HT-29 (cell line): ENCODE measurements around the gene FOLH1. TPM values are rescaled to one million over a fixed set of nuclear protein-coding genes. Genes with fewer than 3 reads are reported as not detected.
"Not testable (repeated sequence)": the region's sequence is repeated elsewhere in the genome, so short reads cannot be mapped to it uniquely, and the experiment has no call there.

Experiments
- DNase-seq: peaks from one replicate; pipeline ENCODE4 v3.0.0-alpha.2; 2015; ENCODE audit warnings: low spot score
- total RNA-seq: library from RNA; depleted of rRNA; stranded (reverse); fragments of >200 nt; shearing (Covaris generic); gene quantifications from 2 replicates; pipeline ENCODE4 v1.2.3, GENCODE V29; 2014; rRNA removed

The FOLH1 gene
- total RNA-seq, 1 experiment from 2014 or later = not detected

GRCh38 chr11:49177936-49178335, 30.5 kb downstream of the FOLH1 start:
- DNase-seq = not testable (repeated sequence)

DNA sequence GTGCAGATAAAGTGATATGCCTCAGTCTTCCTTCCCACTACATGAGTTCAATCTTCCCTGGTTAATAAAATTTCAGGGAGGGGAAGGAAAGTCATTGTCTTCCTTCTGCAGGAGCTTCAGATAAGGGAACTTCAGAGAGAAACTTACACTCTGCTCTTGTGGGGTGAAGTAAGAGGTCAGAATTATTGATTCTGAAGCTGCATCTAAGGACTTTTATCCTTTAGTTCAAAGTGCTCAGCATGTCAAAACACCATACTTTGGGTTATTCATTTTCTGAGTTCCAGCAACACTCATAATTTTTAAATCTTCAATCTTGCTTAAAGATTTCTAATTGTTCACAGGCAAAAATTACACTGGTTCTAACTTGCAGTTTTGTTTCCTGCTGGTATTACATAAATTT, 33.0 kb downstream of the FOLH1 start:
- not testable (repeated sequence) for DNase-seq

DNA sequence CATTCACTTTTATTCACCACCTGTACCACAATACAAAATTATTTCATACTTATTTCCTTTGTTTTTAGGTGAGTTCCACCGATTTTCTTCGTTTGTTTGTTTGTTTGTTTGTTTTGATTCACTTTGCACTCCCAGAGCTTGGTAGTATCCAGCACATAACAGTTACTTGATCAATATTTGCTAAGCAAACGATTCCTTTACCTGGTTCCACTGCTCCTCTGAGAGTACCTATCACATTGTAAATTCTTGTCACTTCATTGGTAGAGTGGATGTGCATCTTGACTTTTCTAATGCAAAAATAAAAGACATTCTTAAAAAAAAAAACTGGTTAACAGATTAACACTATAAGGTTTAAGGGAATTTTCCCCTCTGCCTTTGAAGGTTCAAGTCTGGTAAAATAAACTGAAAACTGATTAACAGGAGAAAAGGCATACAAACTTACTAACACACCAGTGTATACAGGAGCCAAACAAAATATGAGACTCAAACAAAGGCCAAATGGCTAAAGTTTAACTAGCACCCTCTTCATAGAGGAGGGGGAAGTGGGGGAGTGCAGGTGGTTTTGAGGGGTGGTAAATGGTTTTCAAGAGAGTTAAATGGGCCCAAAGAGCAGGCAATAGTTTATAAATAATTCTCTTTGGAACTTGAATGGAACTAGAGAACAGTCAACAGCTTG, 33.6 kb downstream of the FOLH1 start:
- DNase-seq = not testable (repeated sequence)

- not testable (repeated sequence) for DNase-seq
Measured at GRCh38 chr11:49171613-49172012, 36.8 kb downstream of the FOLH1 start.

DNA sequence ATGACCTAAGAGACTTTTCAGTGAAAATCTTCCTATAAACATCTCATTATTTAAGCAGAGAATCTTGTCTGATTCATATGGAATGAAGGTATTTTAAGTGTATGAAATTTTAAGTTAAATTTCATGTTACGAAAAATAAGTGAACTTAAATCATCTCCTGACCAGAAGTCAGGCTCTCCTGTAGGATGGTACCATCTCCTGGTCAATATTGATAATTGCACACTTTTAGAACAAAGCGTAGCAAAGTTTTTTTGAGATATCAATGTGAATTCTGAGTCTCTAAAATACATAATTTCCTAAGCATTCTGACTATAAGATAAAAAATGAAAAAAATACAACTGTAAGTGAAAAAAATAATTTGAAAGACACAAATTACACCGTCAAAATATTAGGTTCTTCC, 38.8 kb downstream of the FOLH1 start:
- DNase-seq = peak; percentile 32

- not testable (repeated sequence) for DNase-seq
Measured at GRCh38 chr11:49168992-49169391, 39.4 kb downstream of the FOLH1 start.

- no peak for DNase-seq
Measured at GRCh38 chr11:49151211-49151610, 57.2 kb downstream of the FOLH1 start.

DNA sequence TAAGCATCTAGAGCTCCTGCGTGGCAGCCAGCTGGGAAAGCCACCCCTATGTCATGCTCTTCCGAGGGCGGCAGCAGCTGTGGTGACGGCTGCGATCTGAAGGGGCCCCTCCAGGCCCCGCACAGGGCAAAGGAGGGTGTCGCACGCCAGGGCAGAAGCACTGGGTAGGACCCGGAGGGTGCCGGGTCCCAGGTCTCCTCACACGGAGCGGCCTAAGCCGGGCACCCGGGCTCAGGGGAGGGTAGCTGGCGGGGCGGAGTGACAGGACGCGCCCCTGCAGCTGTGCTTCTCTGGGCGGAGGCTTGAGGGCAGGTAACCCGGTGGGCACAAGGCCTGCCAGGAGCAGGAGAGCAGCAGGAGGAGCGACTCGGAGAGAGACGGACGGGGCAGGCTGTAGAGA, 106.0 kb downstream of the FOLH1 start:
- not testable (repeated sequence) for DNase-seq

Other genes with a start within 250 kb of the FOLH1 start
- not detected in 2 replicates for gene TRIM51G, start 224.7 kb downstream of the FOLH1 start, total RNA-seq
- gene TRIM49B, start 179.8 kb downstream of the FOLH1 start, total RNA-seq = not detected in 2 replicates
- not detected in 2 replicates for gene TRIM64C, start 149.5 kb downstream of the FOLH1 start, total RNA-seq